ENCODE results near the gene AGK. TPM values are rescaled to one million over a fixed set of nuclear protein-coding genes. Genes with fewer than 3 reads are reported as not detected.

AGK gene
- total and polyA plus RNA-seq, 2 of the 8 experiments (the other 6 are each of a cell fraction or from before 2014, with no cell fraction given): 25.8 to 34.0 TPM

GRCh38 chr7:141665208-141666035 is 114.2 kb downstream of the AGK start:
- no peak overlapping the region for H2BK20ac ChIP-seq (ENCODE audit: low read length)
- H2BK15ac ChIP-seq (ENCODE audit: low read length): no peak overlapping the region
- H3K4me2 ChIP-seq (ENCODE audit: insufficient read depth in 1 of 2, low read depth in 2 of 2, low read length in 2 of 2): no peak overlapping the region
- H3K4me1 ChIP-seq (replicated peaks in 1 of 4; ENCODE audit: control insufficient read depth in 3 of 4, insufficient read depth in 4 of 4, low read length in 3 of 4): no peaks in the 10 kb centered on the region
- no peak overlapping the region for H4K8ac ChIP-seq (ENCODE audit: extremely low read depth, insufficient read depth, low read length)
- no peak overlapping the region for H4K91ac ChIP-seq (replicated peaks; ENCODE audit: insufficient read length, low read length)
- no peak for FAIRE-seq
- no peaks in the 10 kb centered on the region for H3K27me3 ChIP-seq (replicated peaks in 1 of 4; ENCODE audit: control insufficient read depth in 3 of 4, extremely low read depth in 1 of 4, insufficient read depth in 3 of 4, low read length in 3 of 4)
- no peak for DNase-seq (ENCODE audit: low read depth in 1 of 2, low spot score in 2 of 2)
- no peak overlapping the region for H3K18ac ChIP-seq (ENCODE audit: extremely low read depth, low read length)
- no peak overlapping the region for H3K23ac ChIP-seq (ENCODE audit: insufficient read length)
- H3K4me3 ChIP-seq (ENCODE audit: extremely low read depth in 1 of 4, insufficient read depth in 2 of 4, low read depth in 3 of 4, low read length in 4 of 4): no peak overlapping the region
- peaks cover 2 to 30% (median 16%) of the 10 kb centered on the region in 4 experiments; a peak in 7 of 8 replicates for H3K36me3 ChIP-seq (ENCODE audit: control insufficient read depth in 2 of 4, insufficient read depth in 4 of 4, low read length in 3 of 4)
- H3K27ac ChIP-seq (ENCODE audit: low read depth, low read length): no peak overlapping the region
- no peak overlapping the region for H3K14ac ChIP-seq (ENCODE audit: insufficient read length)
- no peaks in the 10 kb centered on the region for H3K23me2 ChIP-seq (ENCODE audit: low read depth, low read length)
- CTCF ChIA-PET (ENCODE audit: partially characterized antibody): interaction anchor here (2.8 to 5.4 kb wide), 2 partner anchors 9 to 11 kb away, joined by 12 to 51 read pairs; no protein-coding TSS in a partner anchor
- no peak overlapping the region for H2AK5ac ChIP-seq (ENCODE audit: low read depth, low read length)
- no peak overlapping the region; the same call in 1 of the 2 replicates for H2BK5ac ChIP-seq (ENCODE audit: low read depth, low read length)
- no peak overlapping the region for H2BK12ac ChIP-seq (ENCODE audit: low read depth, low read length)
- no peaks in the 10 kb centered on the region for H3K79me2 ChIP-seq (ENCODE audit: control insufficient read depth in 1 of 2, insufficient read depth in 2 of 2, low read length in 2 of 2)
- WGBS, 2 experiments (ENCODE audit: extremely low coverage in 1 of 2, insufficient coverage in 1 of 2, insufficient read length in 1 of 2, insufficient replicate concordance in 2 of 2, low coverage in 1 of 2, low lambda C conversion rate in 2 of 2, missing lambda C conversion rate in 1 of 2): 89% methylated on average over 18 of the region's 18 CpGs; no CpG with 5 or more reads in 1 of the 2 experiments
- no peak overlapping the region for H3K9ac ChIP-seq (replicated peaks in 1 of 4; ENCODE audit: extremely low read depth in 1 of 4, low read depth in 3 of 4, low read length in 3 of 4)
- H3K56ac ChIP-seq (replicated peaks; ENCODE audit: insufficient read length, low read depth, low read length): no peak overlapping the region
- no peak overlapping the region for H2AFZ ChIP-seq (ENCODE audit: low read length)
- POLR2A ChIA-PET (ENCODE audit: partially characterized antibody): no interaction called here
- no peaks in the 10 kb centered on the region for H3K9me3 ChIP-seq (ENCODE audit: insufficient read depth in 2 of 2, low read depth in 1 of 2, low read length in 1 of 2)
- H4K20me1 ChIP-seq (replicated peaks in 1 of 2; ENCODE audit: control insufficient read depth in 1 of 2, insufficient read depth in 2 of 2, low read length in 2 of 2): no peaks in the 10 kb centered on the region
- no peak overlapping the region for H2BK120ac ChIP-seq (replicated peaks; ENCODE audit: low read depth, low read length)
- H3K4ac ChIP-seq (replicated peaks; ENCODE audit: insufficient read length, low read depth, low read length): no peak overlapping the region
- no peak overlapping the region for H4K5ac ChIP-seq (ENCODE audit: insufficient read length, low read depth, low read length)
- H3K79me1 ChIP-seq (ENCODE audit: low read depth, low read length): no peaks in the 10 kb centered on the region; the same call in 1 of the 2 replicates
- TF ChIP-seq MAX (IDR thresholded peaks at IDR 0.05) (no peak), BCL11A (IDR thresholded peaks at IDR 0.05; ENCODE audit: low read depth in 2 of 2, low read length in 2 of 2) (no peak), HDAC6 (IDR thresholded peaks at IDR 0.05; ENCODE audit: low read depth, low read length) (no peak), POLR2A (IDR thresholded peaks at IDR 0.05; ENCODE audit: control extremely low read depth in 1 of 2, low read depth in 2 of 2, low read length in 2 of 2) (no peak), PHF8 (conservative IDR thresholded peaks at IDR 0.05; ENCODE audit: low read depth, low read length) (no peak), RBBP5 (IDR thresholded peaks at IDR 0.05; ENCODE audit: borderline replicate concordance, low read depth, low read length) (no peak), RXRA (IDR thresholded peaks at IDR 0.05; ENCODE audit: insufficient read depth, low read depth, low read length) (no peak), CBX8 (IDR thresholded peaks at IDR 0.05; ENCODE audit: borderline replicate concordance, low read depth, low read length) (no peak), JUN (IDR thresholded peaks at IDR 0.05; ENCODE audit: low read depth, low read length) (no peak), BACH1 (IDR thresholded peaks at IDR 0.05; ENCODE audit: low read length) (no peak), KDM5A (IDR thresholded peaks at IDR 0.05; ENCODE audit: low read length) (no peak), E2F6 (IDR thresholded peaks at IDR 0.05) (no peak)
